Endothelial cell of umbilical vein (primary cell): ENCODE results near the gene SMG9. TPM values are rescaled to one million over a fixed set of nuclear protein-coding genes. Genes with fewer than 3 reads are reported as not detected.

Source experiments
- BruUV-seq: library from RNA; stranded (reverse); fragments of 400-500 nt; replicated peaks from 2 replicates; lab custom pipeline; 2021; lab: Mats Ljungman, UMichigan
- CTCF ChIA-PET: fragments of 300-600, 350-600 bp; sonication (Branson Sonifier 250); formaldehyde crosslinking; loops from one replicate; lab custom pipeline; 2021; ENCODE audit warnings: antibody characterized with exemption, inconsistent platforms; lab: Charles Lee
- POLR2A ChIA-PET: fragments of 300-600, 350-600 bp; sonication (Branson Sonifier 250); formaldehyde crosslinking; loops from one replicate; lab custom pipeline; 2021; ENCODE audit warnings: antibody characterized with exemption, inconsistent platforms; lab: Charles Lee
- DNase-seq: peaks from one replicate; pipeline ENCODE4 v3.0.0-alpha.2; 2011; ENCODE audit warnings: low read depth, low spot score
- FAIRE-seq: peaks from 2 replicates; lab custom pipeline; 2011; peaks lifted over from hg19 to GRCh38; lab: Jason Lieb, UNC
- H2AFZ ChIP-seq: 2 replicates; pipeline ENCODE4 v1.6.0; 2012; ENCODE audit warnings: low read depth, low read length, control low read depth, inconsistent platforms
- H3K27ac ChIP-seq: 2 replicates; pipeline ENCODE4 v1.5.1; 2011; ENCODE audit warnings: low read depth, mild to moderate bottlenecking, control low read depth, low read length, moderate library complexity; ENCODE audit not compliant: insufficient read depth
- H3K27me3 ChIP-seq, 2 experiments: 2 replicates each; pipeline versions ENCODE4 v1.6.0 to v1.6.1; 2011; ENCODE audit warnings: low read length in 2 of 2, mixed read lengths in 1 of 2; ENCODE audit not compliant: control insufficient read depth in 2 of 2, insufficient read depth in 2 of 2
- H3K36me3 ChIP-seq, 2 experiments: 2 replicates in 1 of 2; 3 replicates in 1 of 2; pipeline ENCODE4 v1.5.1; 2011; ENCODE audit warnings: low read length in 2 of 2, mild to moderate bottlenecking in 1 of 2, moderate library complexity in 1 of 2; ENCODE audit not compliant: control insufficient read depth in 2 of 2, insufficient read depth in 2 of 2; ENCODE audit errors: extremely low read depth in 1 of 2
- H3K4me1 ChIP-seq: 3 replicates; pipeline ENCODE4 v1.5.1; 2011; ENCODE audit warnings: mild to moderate bottlenecking, low read length; ENCODE audit not compliant: control insufficient read depth, insufficient read depth; ENCODE audit errors: extremely low read depth
- H3K4me2 ChIP-seq: 2 replicates; pipeline ENCODE4 v1.6.1; 2011; ENCODE audit warnings: low read length, control low read depth, mixed read lengths; ENCODE audit not compliant: insufficient read depth
- H3K4me3 ChIP-seq, 3 experiments: fragments of 200-600 bp in 1 of 3; sonication (generic), shearing (Covaris generic) in 1 of 3; replicated peaks in 1 of 3; 2 replicates each; pipeline ENCODE4 v1.5.1; 2011 to 2016; ENCODE audit warnings: control low read depth in 3 of 3, low read length in 3 of 3, mild to moderate bottlenecking in 2 of 3, inconsistent platforms in 1 of 3, low read depth in 1 of 3, moderate library complexity in 1 of 3; ENCODE audit not compliant: insufficient read depth in 1 of 3
- H3K79me2 ChIP-seq: 2 replicates; pipeline ENCODE4 v1.6.0; 2012; ENCODE audit warnings: low read length, inconsistent platforms; ENCODE audit not compliant: control insufficient read depth, insufficient read depth
- H3K9ac ChIP-seq: replicated peaks from 2 replicates; pipeline ENCODE3; 2011; ENCODE audit warnings: low read length, control low read depth; ENCODE audit not compliant: insufficient read depth; ENCODE audit errors: extremely low read depth
- H3K9me1 ChIP-seq: replicated peaks from 3 replicates; pipeline ENCODE4 v1.6.0; 2011; ENCODE audit warnings: mild to moderate bottlenecking, low read length; ENCODE audit not compliant: control insufficient read depth, insufficient read depth; ENCODE audit errors: extremely low read depth
- H3K9me3 ChIP-seq: replicated peaks from 2 replicates; pipeline ENCODE4 v1.5.1; 2012; ENCODE audit warnings: low read length, inconsistent platforms; ENCODE audit not compliant: control insufficient read depth, insufficient read depth
- H4K20me1 ChIP-seq: replicated peaks from 2 replicates; pipeline ENCODE3; 2011; ENCODE audit warnings: mild to moderate bottlenecking, low read length; ENCODE audit not compliant: control insufficient read depth, insufficient read depth; ENCODE audit errors: extremely low read depth
- EZH2 ChIP-seq: IDR thresholded peaks from 2 replicates; pipeline ENCODE4 v1.6.1; 2012; ENCODE audit warnings: borderline replicate concordance, low read depth, mild to moderate bottlenecking, moderate library complexity, low read length, inconsistent platforms; ENCODE audit not compliant: severe bottlenecking
- GATA2 ChIP-seq: IDR thresholded peaks from 2 replicates; pipeline ENCODE4 v1.7.0; 2011; ENCODE audit warnings: low read depth, mild to moderate bottlenecking, moderate library complexity, mixed read lengths, low read length; ENCODE audit not compliant: insufficient read length, insufficient read depth
- JUN ChIP-seq: IDR thresholded peaks from 2 replicates; pipeline ENCODE4 v1.6.1; 2011; ENCODE audit warnings: borderline replicate concordance, low read depth; ENCODE audit not compliant: insufficient read length, insufficient read depth
- POLR2AphosphoS5 ChIP-seq: IDR thresholded peaks from 2 replicates; pipeline ENCODE4 v1.6.1; 2012; ENCODE audit warnings: low read depth, mild to moderate bottlenecking, control low read depth, low read length, moderate library complexity; ENCODE audit not compliant: insufficient read depth
- dilution Hi-C: fragments of 300-500 bp; cut with MboI; formaldehyde crosslinking; loops from one replicate; pipeline ENCODE4 v1.15.0; 2019; ENCODE audit warnings: low sequenced_read_pairs; ENCODE audit not compliant: extremely low pct_ligation_motif_present
- intact Hi-C: fragments of 100-400 bp; cut with micrococcal nuclease; formaldehyde crosslinking; loops from one replicate; pipeline ENCODE4 v1.10.0; 2022
- polyA plus RNA-seq, 4 experiments: library from polyadenylated mRNA; depleted of rRNA in 3 of 4; stranded (reverse) in 3 of 4; unstranded in 1 of 4; fragments of >200 nt; gene quantifications; 2 replicates each; pipeline versions ENCODE4 v1.2.1 to v1.2.3, GENCODE V29; 2011 to 2012; ENCODE audit warnings: missing spikeins in 1 of 4
- total RNA-seq: library from RNA; stranded (reverse); gene quantifications from 2 replicates; pipeline ENCODE4 v1.2.3, GENCODE V29; 2021
- TF ChIP-seq, protein P1 (sequence below): IDR thresholded peaks from 2 replicates; pipeline ENCODE4 v1.6.1; 2011; ENCODE audit not compliant: insufficient read depth, insufficient read length
- TF ChIP-seq, protein P2 (sequence below), 2 donors: IDR thresholded peaks; 1 replicate in 1 of 2; 2 replicates in 1 of 2; pipeline ENCODE4 v1.5.1; 2011; ENCODE audit warnings: low read length in 2 of 2, mild to moderate bottlenecking in 2 of 2, moderate library complexity in 2 of 2, control low read depth in 1 of 2, inconsistent platforms in 1 of 2, low read depth in 1 of 2; ENCODE audit not compliant: insufficient read depth in 1 of 2; ENCODE audit errors: extremely low read depth in 1 of 2

SMG9 gene
- total and polyA plus RNA-seq, 2 donors (not counting 3 experiments of a cell fraction or from before 2014, with no cell fraction given): 25.5 to 45.0 TPM

DNA sequence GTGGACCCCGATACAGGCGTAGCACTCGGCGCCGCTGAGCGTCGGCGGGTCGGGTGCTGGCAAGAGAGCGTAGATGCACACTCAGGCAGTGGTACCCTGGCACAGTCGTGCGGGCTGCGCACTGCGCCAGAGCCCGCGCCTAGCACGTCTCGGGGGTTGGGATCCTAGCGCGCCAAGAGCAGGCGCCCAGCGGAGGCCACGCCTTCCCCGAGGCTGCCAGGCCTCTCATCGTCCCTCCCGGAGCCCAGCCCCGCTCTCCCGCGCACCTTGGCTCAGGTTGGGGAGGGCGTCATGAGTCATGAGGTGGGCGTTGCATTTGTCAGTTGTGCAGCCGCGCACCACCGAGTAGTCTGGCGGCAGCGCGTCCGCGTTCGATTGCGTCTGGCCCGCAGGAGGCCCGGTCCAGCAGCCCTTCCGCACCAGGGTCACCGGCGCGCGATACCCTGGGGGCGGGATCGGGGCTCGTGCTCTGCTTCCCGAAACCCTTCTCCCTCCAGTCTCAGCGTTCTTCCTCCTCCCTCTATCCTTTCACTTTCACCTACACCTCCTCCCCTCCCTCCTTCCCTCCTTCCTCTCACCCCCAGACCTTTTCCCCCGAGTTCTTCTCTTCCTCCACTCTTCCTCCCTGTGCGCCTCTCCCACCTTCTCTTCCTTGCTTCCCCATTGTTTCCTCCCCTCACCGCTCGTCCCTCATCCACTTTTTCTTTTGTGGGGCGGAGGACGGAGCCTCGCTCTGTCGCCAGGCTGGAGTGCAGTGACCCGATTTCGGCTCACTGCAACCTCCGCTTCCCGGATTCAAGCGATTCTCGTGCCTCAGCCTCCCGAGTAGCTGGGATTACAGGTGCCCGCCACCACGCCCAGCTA is 44.0 kb upstream of the SMG9 start:
- ChIA-PET POLR2A (no interaction called here), CTCF (interaction anchor here (1.1 to 2.8 kb wide), 3 partner anchors 10 to 54 kb away, joined by 4 to 18 read pairs (median 8); no protein-coding TSS in a partner anchor)
- intact Hi-C loops: no loop called here
- Histone ChIP-seq H3K9ac (no peak overlapping the region), H2AFZ (peak overlapping the region; percentile 22), H3K79me2 (no peaks in the 10 kb centered on the region), H3K36me3 (no peaks in the 10 kb centered on the region), H3K9me3 (no peaks in the 10 kb centered on the region), H3K9me1 (no peaks in the 10 kb centered on the region), H3K4me1 (peaks cover 13% of the 10 kb centered on the region), H3K27ac (no peak overlapping the region), H3K4me3 (peak overlapping the region in 2 of 3 experiments; percentile 7 to 21), H3K27me3 (peaks cover 3 to 8% of the 10 kb centered on the region in 2 experiments), H3K4me2 (peak overlapping the region; percentile 55), H4K20me1 (no peaks in the 10 kb centered on the region)
- no peak for DNase-seq
- dilution Hi-C loops: no loop called here
- TF ChIP-seq, protein P1, sequence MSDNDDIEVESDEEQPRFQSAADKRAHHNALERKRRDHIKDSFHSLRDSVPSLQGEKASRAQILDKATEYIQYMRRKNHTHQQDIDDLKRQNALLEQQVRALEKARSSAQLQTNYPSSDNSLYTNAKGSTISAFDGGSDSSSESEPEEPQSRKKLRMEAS: no peak
- TF ChIP-seq JUN: no peak
- TF ChIP-seq GATA2: no peak
- no peak for TF ChIP-seq EZH2
- TF ChIP-seq, protein P2, sequence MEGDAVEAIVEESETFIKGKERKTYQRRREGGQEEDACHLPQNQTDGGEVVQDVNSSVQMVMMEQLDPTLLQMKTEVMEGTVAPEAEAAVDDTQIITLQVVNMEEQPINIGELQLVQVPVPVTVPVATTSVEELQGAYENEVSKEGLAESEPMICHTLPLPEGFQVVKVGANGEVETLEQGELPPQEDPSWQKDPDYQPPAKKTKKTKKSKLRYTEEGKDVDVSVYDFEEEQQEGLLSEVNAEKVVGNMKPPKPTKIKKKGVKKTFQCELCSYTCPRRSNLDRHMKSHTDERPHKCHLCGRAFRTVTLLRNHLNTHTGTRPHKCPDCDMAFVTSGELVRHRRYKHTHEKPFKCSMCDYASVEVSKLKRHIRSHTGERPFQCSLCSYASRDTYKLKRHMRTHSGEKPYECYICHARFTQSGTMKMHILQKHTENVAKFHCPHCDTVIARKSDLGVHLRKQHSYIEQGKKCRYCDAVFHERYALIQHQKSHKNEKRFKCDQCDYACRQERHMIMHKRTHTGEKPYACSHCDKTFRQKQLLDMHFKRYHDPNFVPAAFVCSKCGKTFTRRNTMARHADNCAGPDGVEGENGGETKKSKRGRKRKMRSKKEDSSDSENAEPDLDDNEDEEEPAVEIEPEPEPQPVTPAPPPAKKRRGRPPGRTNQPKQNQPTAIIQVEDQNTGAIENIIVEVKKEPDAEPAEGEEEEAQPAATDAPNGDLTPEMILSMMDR (IDR thresholded peaks at IDR 0.05; ENCODE audit: extremely low read depth in 1 of 2, insufficient read depth in 1 of 2, low read depth in 1 of 2, low read length in 2 of 2): no peak
- TF ChIP-seq POLR2AphosphoS5: no peak
- no TSS peak for BruUV-seq
- no peak for FAIRE-seq
